DLD1 (cell line): Measurements from ENCODE around the gene SENP1.

ENCODE experiments used
- in situ Hi-C: cut with HindIII; loops from 2 replicates; pipeline ENCODE4 v1.10.0; 2017; ENCODE audit warnings: low sequenced_read_pairs

Gene SENP1

GRCh38 chr12:48068457-48068856 is 37.4 kb downstream of the SENP1 start:
- in situ Hi-C loops, result no loop called here

GRCh38 chr12:48067250-48067938 is 38.5 kb downstream of the SENP1 start:
- in situ Hi-C loops, result no loop called here

- in situ Hi-C loops, result no loop called here
Measured at GRCh38 chr12:48065041-48065440, 40.8 kb downstream of the SENP1 start.

GRCh38 chr12:48063530-48063929 is 42.3 kb downstream of the SENP1 start:
- in situ Hi-C loops, result no loop called here

- in situ Hi-C loops, result no loop called here
Measured at GRCh38 chr12:48061938-48062719, 43.8 kb downstream of the SENP1 start.

GRCh38 chr12:48060474-48060873 is 45.4 kb downstream of the SENP1 start:
- in situ Hi-C loops, result no loop called here

GRCh38 chr12:48058771-48059170 is 47.1 kb downstream of the SENP1 start:
- in situ Hi-C loops, result no loop called here

- in situ Hi-C loops, result no loop called here
Measured at GRCh38 chr12:48054955-48055821, 50.7 kb downstream of the SENP1 start.

- in situ Hi-C loops, result no loop called here
Measured at GRCh38 chr12:48053883-48054282, 52.0 kb downstream of the SENP1 start.

GRCh38 chr12:48053122-48053521 is 52.8 kb downstream of the SENP1 start:
- in situ Hi-C loops, result no loop called here

GRCh38 chr12:48051681-48052080 is 54.2 kb downstream of the SENP1 start:
- in situ Hi-C loops, result no loop called here

GRCh38 chr12:48050174-48050573 is 55.7 kb downstream of the SENP1 start:
- in situ Hi-C loops, result no loop called here

GRCh38 chr12:48045965-48046518 is 59.8 kb downstream of the SENP1 start:
- in situ Hi-C loops, result no loop called here

- in situ Hi-C loops, result no loop called here
Measured at GRCh38 chr12:48045061-48045846, 60.6 kb downstream of the SENP1 start.

GRCh38 chr12:48044396-48044795 is 61.5 kb downstream of the SENP1 start:
- in situ Hi-C loops, result no loop called here

GRCh38 chr12:48043771-48044170 is 62.1 kb downstream of the SENP1 start:
- in situ Hi-C loops, result no loop called here

- in situ Hi-C loops, result no loop called here
Measured at GRCh38 chr12:48041591-48042423, 64.1 kb downstream of the SENP1 start.

GRCh38 chr12:48040354-48040753 is 65.5 kb downstream of the SENP1 start:
- in situ Hi-C loops, result no loop called here

GRCh38 chr12:48039151-48039550 is 66.7 kb downstream of the SENP1 start:
- in situ Hi-C loops, result no loop called here
